SK-N-SH treated with all-trans-retinoic acid at 6 μM for 48 hours (cell line): Measurements from ENCODE around the gene SYNE1.

Source experiments
- ATAC-seq: fragments of 200-7000 bp; cut with Tn5 transposase; 3 replicates; pipeline ENCODE4 v1.9.1; 2020; ENCODE audit warnings: mild to moderate bottlenecking, moderate library complexity
- ARNTL ChIP-seq: fragments of 450-650 bp; formaldehyde crosslinking; IDR thresholded peaks from 2 replicates; pipeline ENCODE4 v1.5.0; 2020; ENCODE audit warnings: low read depth, mild to moderate bottlenecking, moderate library complexity, borderline replicate concordance
- BACH2 ChIP-seq: fragments of 250-450 bp; sonication (Bioruptor Pico); IDR thresholded peaks from 2 replicates; pipeline ENCODE4 v1.9.0; 2021; ENCODE audit warnings: mild to moderate bottlenecking, borderline replicate concordance
- CSDC2 ChIP-seq: fragments of 250-450 bp; sonication (Bioruptor Pico); IDR thresholded peaks from 2 replicates; pipeline ENCODE4 v1.5.0; 2020; ENCODE audit warnings: mild to moderate bottlenecking, moderate library complexity
- ESRRG ChIP-seq: fragments of 250-450 bp; sonication (Bioruptor Pico); IDR thresholded peaks from 2 replicates; pipeline ENCODE4 v1.6.1; 2021; ENCODE audit warnings: mild to moderate bottlenecking
- GLIS3 ChIP-seq: fragments of 250-450 bp; sonication (Bioruptor Pico); IDR thresholded peaks from 2 replicates; pipeline ENCODE4 v1.5.0; 2020; ENCODE audit warnings: mild to moderate bottlenecking, moderate library complexity
- ISL1 ChIP-seq: fragments of 250-450 bp; sonication (Bioruptor Pico); IDR thresholded peaks from 2 replicates; pipeline ENCODE4 v2.1.2; 2022; ENCODE audit warnings: mild to moderate bottlenecking, moderate library complexity
- OSR1 ChIP-seq: fragments of 250-450 bp; sonication (Bioruptor Pico); IDR thresholded peaks from 2 replicates; pipeline ENCODE4 v1.8.0; 2022; ENCODE audit warnings: moderate library complexity, mild to moderate bottlenecking, inconsistent platforms
- PPARA ChIP-seq: fragments of 250-450 bp; sonication (Bioruptor Pico); IDR thresholded peaks from 2 replicates; pipeline ENCODE4 v1.5.0; 2020; ENCODE audit warnings: mild to moderate bottlenecking, borderline replicate concordance
- RARB ChIP-seq: fragments of 250-450 bp; sonication (Bioruptor Pico); IDR thresholded peaks from 2 replicates; pipeline ENCODE4 v1.8.0; 2021; ENCODE audit warnings: mild to moderate bottlenecking, moderate library complexity
- SNAI2 ChIP-seq: fragments of 250-450 bp; sonication (Bioruptor Pico); IDR thresholded peaks from 2 replicates; pipeline ENCODE4 v1.5.0; 2020; ENCODE audit warnings: mild to moderate bottlenecking, moderate library complexity
- TCF4 ChIP-seq: fragments of 250-450 bp; sonication (Bioruptor Pico); IDR thresholded peaks from 2 replicates; pipeline ENCODE4 v1.8.0; 2021; ENCODE audit warnings: mild to moderate bottlenecking, moderate library complexity, borderline replicate concordance
- TOX ChIP-seq: fragments of 250-450 bp; sonication (Bioruptor Pico); IDR thresholded peaks from 2 replicates; pipeline ENCODE4 v1.8.0; 2021; ENCODE audit warnings: mild to moderate bottlenecking, moderate library complexity, borderline replicate concordance
- ZC3H10 ChIP-seq: fragments of 250-450 bp; sonication (Bioruptor Pico); IDR thresholded peaks from 2 replicates; pipeline ENCODE4 v1.5.1; 2021; ENCODE audit warnings: mild to moderate bottlenecking, moderate library complexity
- ZFP3 ChIP-seq: fragments of 250-450 bp; sonication (Bioruptor Pico); IDR thresholded peaks from 2 replicates; pipeline ENCODE4 v1.5.0; 2020; ENCODE audit warnings: mild to moderate bottlenecking, moderate library complexity
- ZFP30 ChIP-seq: fragments of 450-650 bp; formaldehyde crosslinking; IDR thresholded peaks from 2 replicates; pipeline ENCODE4 v1.5.0; 2022; ENCODE audit warnings: mild to moderate bottlenecking, moderate library complexity
- ZNF565 ChIP-seq: fragments of 450-650 bp; formaldehyde crosslinking; conservative IDR thresholded peaks from 2 replicates; pipeline ENCODE4 v1.5.0; 2020; ENCODE audit warnings: low read depth, mild to moderate bottlenecking, moderate library complexity
- ZNF8 ChIP-seq: fragments of 450-650 bp; formaldehyde crosslinking; IDR thresholded peaks from 2 replicates; pipeline ENCODE4 v1.5.0; 2020; ENCODE audit warnings: mild to moderate bottlenecking, moderate library complexity
- TF ChIP-seq, protein P1 (sequence below): fragments of 250-450 bp; sonication (Bioruptor Pico); IDR thresholded peaks from 2 replicates; pipeline ENCODE4 v1.8.0; 2020; ENCODE audit warnings: mild to moderate bottlenecking, moderate library complexity, borderline replicate concordance
- TF ChIP-seq, protein P2 (sequence below): fragments of 250-450 bp; sonication (Bioruptor Pico); IDR thresholded peaks from 2 replicates; pipeline ENCODE4 v1.5.1; 2021; ENCODE audit warnings: mild to moderate bottlenecking, moderate library complexity
- TF ChIP-seq, protein P3 (sequence below): fragments of 250-450 bp; sonication (Bioruptor Pico); IDR thresholded peaks from 2 replicates; pipeline ENCODE4 v1.5.1; 2020; ENCODE audit warnings: low read depth, mild to moderate bottlenecking, moderate library complexity
- TF ChIP-seq, protein P4 (sequence below): fragments of 250-450 bp; sonication (Bioruptor Pico); IDR thresholded peaks from 2 replicates; pipeline ENCODE4 v1.5.0; 2020; ENCODE audit warnings: mild to moderate bottlenecking, moderate library complexity
- TF ChIP-seq, protein P5 (sequence below): fragments of 250-450 bp; sonication (Bioruptor Pico); IDR thresholded peaks from 2 replicates; pipeline ENCODE4 v1.8.0; 2021; ENCODE audit warnings: low read depth, mild to moderate bottlenecking, moderate library complexity, borderline replicate concordance

Gene SYNE1

DNA sequence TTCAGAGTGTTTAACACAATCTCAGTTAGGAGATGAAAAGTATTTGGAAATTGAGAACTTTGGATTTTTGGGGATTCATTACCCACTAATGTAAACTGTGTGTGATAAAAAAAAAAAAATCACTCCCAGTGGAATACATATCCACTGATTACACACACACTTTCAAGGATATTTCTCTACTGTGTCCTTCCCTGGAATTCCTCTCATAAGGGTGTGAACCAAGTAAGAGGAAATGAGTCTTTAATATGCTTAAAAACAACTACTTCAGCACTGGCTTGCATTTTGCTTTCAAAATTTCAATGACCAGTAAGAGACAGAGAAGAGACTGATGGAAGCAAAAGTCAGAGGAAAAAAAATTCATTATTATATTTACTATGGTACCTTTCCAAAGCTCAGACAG lies 36.1 kb upstream of the SYNE1 start:
- ATAC-seq, result no peak
- no peak for TF ChIP-seq ZNF8 (CRISPR knock-in tag)
- no peak for TF ChIP-seq TCF4 (CRISPR knock-in tag)
- TF ChIP-seq TOX (CRISPR knock-in tag), result no peak
- TF ChIP-seq, protein P1, sequence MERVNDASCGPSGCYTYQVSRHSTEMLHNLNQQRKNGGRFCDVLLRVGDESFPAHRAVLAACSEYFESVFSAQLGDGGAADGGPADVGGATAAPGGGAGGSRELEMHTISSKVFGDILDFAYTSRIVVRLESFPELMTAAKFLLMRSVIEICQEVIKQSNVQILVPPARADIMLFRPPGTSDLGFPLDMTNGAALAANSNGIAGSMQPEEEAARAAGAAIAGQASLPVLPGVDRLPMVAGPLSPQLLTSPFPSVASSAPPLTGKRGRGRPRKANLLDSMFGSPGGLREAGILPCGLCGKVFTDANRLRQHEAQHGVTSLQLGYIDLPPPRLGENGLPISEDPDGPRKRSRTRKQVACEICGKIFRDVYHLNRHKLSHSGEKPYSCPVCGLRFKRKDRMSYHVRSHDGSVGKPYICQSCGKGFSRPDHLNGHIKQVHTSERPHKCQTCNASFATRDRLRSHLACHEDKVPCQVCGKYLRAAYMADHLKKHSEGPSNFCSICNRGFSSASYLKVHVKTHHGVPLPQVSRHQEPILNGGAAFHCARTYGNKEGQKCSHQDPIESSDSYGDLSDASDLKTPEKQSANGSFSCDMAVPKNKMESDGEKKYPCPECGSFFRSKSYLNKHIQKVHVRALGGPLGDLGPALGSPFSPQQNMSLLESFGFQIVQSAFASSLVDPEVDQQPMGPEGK (CRISPR knock-in tag), result no peak
- TF ChIP-seq ZFP30 (CRISPR knock-in tag), result no peak
- TF ChIP-seq ESRRG (CRISPR knock-in tag), result no peak
- TF ChIP-seq CSDC2 (CRISPR knock-in tag), result no peak
- no peak for TF ChIP-seq ARNTL
- TF ChIP-seq PPARA (CRISPR knock-in tag), result no peak
- TF ChIP-seq ISL1 (CRISPR knock-in tag), result no peak
- no peak for TF ChIP-seq ZNF565
- no peak for TF ChIP-seq RARB
- TF ChIP-seq BACH2 (CRISPR knock-in tag), result no peak
- no peak for TF ChIP-seq ZFP3
- TF ChIP-seq OSR1 (CRISPR knock-in tag), result no peak
- TF ChIP-seq, protein P2, sequence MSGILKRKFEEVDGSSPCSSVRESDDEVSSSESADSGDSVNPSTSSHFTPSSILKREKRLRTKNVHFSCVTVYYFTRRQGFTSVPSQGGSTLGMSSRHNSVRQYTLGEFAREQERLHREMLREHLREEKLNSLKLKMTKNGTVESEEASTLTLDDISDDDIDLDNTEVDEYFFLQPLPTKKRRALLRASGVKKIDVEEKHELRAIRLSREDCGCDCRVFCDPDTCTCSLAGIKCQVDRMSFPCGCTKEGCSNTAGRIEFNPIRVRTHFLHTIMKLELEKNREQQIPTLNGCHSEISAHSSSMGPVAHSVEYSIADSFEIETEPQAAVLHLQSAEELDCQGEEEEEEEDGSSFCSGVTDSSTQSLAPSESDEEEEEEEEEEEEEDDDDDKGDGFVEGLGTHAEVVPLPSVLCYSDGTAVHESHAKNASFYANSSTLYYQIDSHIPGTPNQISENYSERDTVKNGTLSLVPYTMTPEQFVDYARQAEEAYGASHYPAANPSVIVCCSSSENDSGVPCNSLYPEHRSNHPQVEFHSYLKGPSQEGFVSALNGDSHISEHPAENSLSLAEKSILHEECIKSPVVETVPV (CRISPR knock-in tag), result no peak
- TF ChIP-seq, protein P3, sequence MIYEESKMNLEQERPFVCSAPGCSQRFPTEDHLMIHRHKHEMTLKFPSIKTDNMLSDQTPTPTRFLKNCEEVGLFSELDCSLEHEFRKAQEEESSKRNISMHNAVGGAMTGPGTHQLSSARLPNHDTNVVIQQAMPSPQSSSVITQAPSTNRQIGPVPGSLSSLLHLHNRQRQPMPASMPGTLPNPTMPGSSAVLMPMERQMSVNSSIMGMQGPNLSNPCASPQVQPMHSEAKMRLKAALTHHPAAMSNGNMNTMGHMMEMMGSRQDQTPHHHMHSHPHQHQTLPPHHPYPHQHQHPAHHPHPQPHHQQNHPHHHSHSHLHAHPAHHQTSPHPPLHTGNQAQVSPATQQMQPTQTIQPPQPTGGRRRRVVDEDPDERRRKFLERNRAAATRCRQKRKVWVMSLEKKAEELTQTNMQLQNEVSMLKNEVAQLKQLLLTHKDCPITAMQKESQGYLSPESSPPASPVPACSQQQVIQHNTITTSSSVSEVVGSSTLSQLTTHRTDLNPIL (CRISPR knock-in tag), result no peak
- TF ChIP-seq, protein P4, sequence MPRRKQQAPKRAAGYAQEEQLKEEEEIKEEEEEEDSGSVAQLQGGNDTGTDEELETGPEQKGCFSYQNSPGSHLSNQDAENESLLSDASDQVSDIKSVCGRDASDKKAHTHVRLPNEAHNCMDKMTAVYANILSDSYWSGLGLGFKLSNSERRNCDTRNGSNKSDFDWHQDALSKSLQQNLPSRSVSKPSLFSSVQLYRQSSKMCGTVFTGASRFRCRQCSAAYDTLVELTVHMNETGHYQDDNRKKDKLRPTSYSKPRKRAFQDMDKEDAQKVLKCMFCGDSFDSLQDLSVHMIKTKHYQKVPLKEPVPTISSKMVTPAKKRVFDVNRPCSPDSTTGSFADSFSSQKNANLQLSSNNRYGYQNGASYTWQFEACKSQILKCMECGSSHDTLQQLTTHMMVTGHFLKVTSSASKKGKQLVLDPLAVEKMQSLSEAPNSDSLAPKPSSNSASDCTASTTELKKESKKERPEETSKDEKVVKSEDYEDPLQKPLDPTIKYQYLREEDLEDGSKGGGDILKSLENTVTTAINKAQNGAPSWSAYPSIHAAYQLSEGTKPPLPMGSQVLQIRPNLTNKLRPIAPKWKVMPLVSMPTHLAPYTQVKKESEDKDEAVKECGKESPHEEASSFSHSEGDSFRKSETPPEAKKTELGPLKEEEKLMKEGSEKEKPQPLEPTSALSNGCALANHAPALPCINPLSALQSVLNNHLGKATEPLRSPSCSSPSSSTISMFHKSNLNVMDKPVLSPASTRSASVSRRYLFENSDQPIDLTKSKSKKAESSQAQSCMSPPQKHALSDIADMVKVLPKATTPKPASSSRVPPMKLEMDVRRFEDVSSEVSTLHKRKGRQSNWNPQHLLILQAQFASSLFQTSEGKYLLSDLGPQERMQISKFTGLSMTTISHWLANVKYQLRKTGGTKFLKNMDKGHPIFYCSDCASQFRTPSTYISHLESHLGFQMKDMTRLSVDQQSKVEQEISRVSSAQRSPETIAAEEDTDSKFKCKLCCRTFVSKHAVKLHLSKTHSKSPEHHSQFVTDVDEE (CRISPR knock-in tag), result no peak

DNA sequence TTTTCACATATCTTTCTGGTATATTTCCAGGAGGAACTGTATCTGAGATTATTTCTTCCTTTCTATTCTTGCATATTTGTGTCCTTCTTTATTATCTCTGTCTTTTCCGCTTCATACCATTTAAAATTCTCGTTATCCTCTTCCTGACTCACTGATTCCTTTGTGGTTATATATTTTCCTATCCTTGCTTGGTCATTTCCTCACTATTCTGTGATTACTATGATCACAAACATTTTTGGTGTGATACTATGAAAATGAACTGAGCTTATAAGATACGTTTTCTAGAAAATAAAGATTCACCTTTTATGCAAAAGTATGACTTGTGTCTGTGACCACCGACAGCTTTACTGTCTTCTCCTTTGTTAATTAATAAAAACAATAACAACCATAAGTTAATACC lies 34.0 kb upstream of the SYNE1 start:
- ATAC-seq, result peak; percentile 56; the same call in 1 of the 3 replicates
- TF ChIP-seq ZFP30 (CRISPR knock-in tag) (no peak), ARNTL (no peak), BACH2 (CRISPR knock-in tag) (no peak), OSR1 (CRISPR knock-in tag) (no peak), ISL1 (CRISPR knock-in tag) (no peak), RARB (no peak), SNAI2 (no peak), ZC3H10 (CRISPR knock-in tag) (no peak), TCF4 (CRISPR knock-in tag) (no peak), TOX (CRISPR knock-in tag) (no peak), GLIS3 (no peak), PPARA (CRISPR knock-in tag) (no peak), ESRRG (CRISPR knock-in tag) (no peak), CSDC2 (CRISPR knock-in tag) (no peak)
- TF ChIP-seq, protein P3 (CRISPR knock-in tag), result no peak
- TF ChIP-seq, protein P1 (CRISPR knock-in tag), result no peak
- TF ChIP-seq, protein P2 (CRISPR knock-in tag), result no peak
- TF ChIP-seq, protein P5, sequence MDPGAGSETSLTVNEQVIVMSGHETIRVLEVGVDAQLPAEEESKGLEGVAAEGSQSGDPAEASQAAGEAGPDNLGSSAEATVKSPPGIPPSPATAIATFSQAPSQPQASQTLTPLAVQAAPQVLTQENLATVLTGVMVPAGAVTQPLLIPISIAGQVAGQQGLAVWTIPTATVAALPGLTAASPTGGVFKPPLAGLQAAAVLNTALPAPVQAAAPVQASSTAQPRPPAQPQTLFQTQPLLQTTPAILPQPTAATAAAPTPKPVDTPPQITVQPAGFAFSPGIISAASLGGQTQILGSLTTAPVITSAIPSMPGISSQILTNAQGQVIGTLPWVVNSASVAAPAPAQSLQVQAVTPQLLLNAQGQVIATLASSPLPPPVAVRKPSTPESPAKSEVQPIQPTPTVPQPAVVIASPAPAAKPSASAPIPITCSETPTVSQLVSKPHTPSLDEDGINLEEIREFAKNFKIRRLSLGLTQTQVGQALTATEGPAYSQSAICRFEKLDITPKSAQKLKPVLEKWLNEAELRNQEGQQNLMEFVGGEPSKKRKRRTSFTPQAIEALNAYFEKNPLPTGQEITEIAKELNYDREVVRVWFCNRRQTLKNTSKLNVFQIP (CRISPR knock-in tag), result no peak
